WTC11 (cell line): ENCODE data around the gene CMYA5. TPM values are rescaled to one million over a fixed set of nuclear protein-coding genes. Genes with fewer than 3 reads are reported as not detected.

Experiments
- ATAC-seq: fragments of 200-7000 bp; cut with Tn5 transposase; 2 replicates; pipeline ENCODE4 v1.10.0; 2021; ENCODE audit warnings: mild to moderate bottlenecking, moderate library complexity
- CTCF ChIA-PET: fragments of 300-600 bp; sonication (Branson Sonifier 250); formaldehyde crosslinking; loops from one replicate; lab custom pipeline; 2021; ENCODE audit warnings: antibody characterized with exemption; lab: Charles Lee
- POLR2A ChIA-PET: fragments of 350-600 bp; sonication (Branson Sonifier 250); formaldehyde crosslinking; loops from one replicate; lab custom pipeline; 2021; ENCODE audit warnings: antibody characterized with exemption; lab: Charles Lee
- DNase-seq: peaks from one replicate; pipeline ENCODE4 v3.0.0; 2021; ENCODE audit warnings: low spot score
- H3K27ac Mint-ChIP-seq: 2 replicates; pipeline ENCODE4 v1.8.0; 2021; ENCODE audit warnings: mixed read lengths
- H3K27me3 Mint-ChIP-seq: 2 replicates; pipeline ENCODE4 v1.8.0; 2021; ENCODE audit warnings: low read depth, mild to moderate bottlenecking, moderate library complexity, mixed read lengths
- H3K36me3 Mint-ChIP-seq: 2 replicates; pipeline ENCODE4 v1.8.0; 2021; ENCODE audit warnings: mixed read lengths
- H3K4me1 Mint-ChIP-seq: 2 replicates; pipeline ENCODE4 v1.8.0; 2022; ENCODE audit warnings: mixed read lengths
- H3K4me3 Mint-ChIP-seq: 2 replicates; pipeline ENCODE4 v1.8.0; 2021; ENCODE audit warnings: mild to moderate bottlenecking, moderate library complexity, mixed read lengths
- H3K9me3 Mint-ChIP-seq: 2 replicates; pipeline ENCODE4 v1.8.0; 2021; ENCODE audit warnings: mixed read lengths
- ATF2 ChIP-seq: sonication (generic); formaldehyde crosslinking; IDR thresholded peaks from 2 replicates; pipeline ENCODE4 v1.8.1; 2022; ENCODE audit warnings: low read depth, missing genetic modification reagents, borderline replicate concordance
- CBFB ChIP-seq: sonication (generic); formaldehyde crosslinking; IDR thresholded peaks from 2 replicates; pipeline ENCODE4 v1.8.1; 2022; ENCODE audit warnings: mild to moderate bottlenecking, low read depth, missing genetic modification reagents
- ELF4 ChIP-seq: sonication (generic); formaldehyde crosslinking; IDR thresholded peaks from 2 replicates; pipeline ENCODE4 v1.8.1; 2022; ENCODE audit warnings: low read depth, mild to moderate bottlenecking, moderate library complexity, missing genetic modification reagents
- ERG ChIP-seq: fragments of 250-450 bp; sonication (Bioruptor Pico); IDR thresholded peaks from 2 replicates; pipeline ENCODE4 v1.8.0; 2021; ENCODE audit warnings: mild to moderate bottlenecking
- FOXK1 ChIP-seq: sonication (generic); formaldehyde crosslinking; IDR thresholded peaks from 2 replicates; pipeline ENCODE4 v1.8.0; 2022; ENCODE audit warnings: mild to moderate bottlenecking, moderate library complexity, missing genetic modification reagents
- FOXP1 ChIP-seq: sonication (generic); formaldehyde crosslinking; IDR thresholded peaks from 2 replicates; pipeline ENCODE4 v1.8.0; 2022; ENCODE audit warnings: missing genetic modification reagents, mild to moderate bottlenecking, moderate library complexity, borderline replicate concordance
- FOXP4 ChIP-seq: sonication (generic); formaldehyde crosslinking; IDR thresholded peaks from 2 replicates; pipeline ENCODE4 v1.8.0; 2022; ENCODE audit warnings: mild to moderate bottlenecking, missing genetic modification reagents
- NFYB ChIP-seq: sonication (generic); formaldehyde crosslinking; conservative IDR thresholded peaks from 2 replicates; pipeline ENCODE4 v1.8.0; 2022; ENCODE audit warnings: low read depth, missing genetic modification reagents
- NR1H2 ChIP-seq: sonication (generic); formaldehyde crosslinking; IDR thresholded peaks from 2 replicates; pipeline ENCODE4 v1.9.0; 2021; ENCODE audit warnings: mild to moderate bottlenecking, moderate library complexity, missing genetic modification reagents
- RORB ChIP-seq: fragments of 250-450 bp; sonication (Bioruptor Pico); IDR thresholded peaks from 2 replicates; pipeline ENCODE4 v1.9.0; 2021; ENCODE audit warnings: mild to moderate bottlenecking
- STAT6 ChIP-seq: sonication (generic); formaldehyde crosslinking; conservative IDR thresholded peaks from 2 replicates; pipeline ENCODE4 v1.8.1; 2023; ENCODE audit warnings: mild to moderate bottlenecking, low read depth, missing genetic modification reagents, moderate library complexity
- TCF7 ChIP-seq: sonication (generic); formaldehyde crosslinking; IDR thresholded peaks from 2 replicates; pipeline ENCODE4 v1.8.0; 2022; ENCODE audit warnings: mild to moderate bottlenecking, low read depth, missing genetic modification reagents, moderate library complexity
- ZBTB43 ChIP-seq: sonication (generic); formaldehyde crosslinking; IDR thresholded peaks from 2 replicates; pipeline ENCODE4 v1.8.1; 2023; ENCODE audit warnings: mild to moderate bottlenecking, missing genetic modification reagents
- ZMAT4 ChIP-seq: fragments of 250-450 bp; sonication (Bioruptor Pico); IDR thresholded peaks from 2 replicates; pipeline ENCODE4 v1.9.0; 2021; ENCODE audit warnings: mild to moderate bottlenecking
- ZNF281 ChIP-seq: sonication (generic); formaldehyde crosslinking; IDR thresholded peaks from 2 replicates; pipeline ENCODE4 v1.8.0; 2023; ENCODE audit warnings: mild to moderate bottlenecking, missing genetic modification reagents
- ZNF512 ChIP-seq: sonication (generic); formaldehyde crosslinking; IDR thresholded peaks from 2 replicates; pipeline ENCODE4 v1.8.1; 2022; ENCODE audit warnings: missing genetic modification reagents, borderline replicate concordance
- ZSCAN18 ChIP-seq: fragments of 250-450 bp; sonication (Bioruptor Pico); IDR thresholded peaks from 2 replicates; pipeline ENCODE4 v2.1.2; 2022; ENCODE audit warnings: mild to moderate bottlenecking, moderate library complexity
- total RNA-seq: library from RNA; stranded (reverse); gene quantifications from 3 replicates; pipeline ENCODE4 v1.2.3, GENCODE V29; 2021

The CMYA5 gene
- total RNA-seq, 1 experiment from 2014 or later = 1.2 TPM

GRCh38 chr5:79746642-79747569 is 57.3 kb downstream of the CMYA5 start:
- H3K27me3 Mint-ChIP-seq = no peaks in the 10 kb centered on the region
- ATAC-seq (peak; percentile 58), DNase-seq (no peak)
- CTCF ChIA-PET = interaction anchor here (0.7 to 2.1 kb wide), 2 partner anchors 44 to 175 kb away, joined by 3 to 5 read pairs; no protein-coding TSS in a partner anchor
- TF ChIP-seq STAT6 (no peak), ELF4 (CRISPR knock-in tag) (no peak), ZNF281 (CRISPR knock-in tag) (no peak), NR1H2 (CRISPR knock-in tag) (no peak), ZNF512 (CRISPR knock-in tag) (no peak), ATF2 (CRISPR knock-in tag) (no peak), RORB (CRISPR knock-in tag) (no peak), TCF7 (CRISPR knock-in tag) (no peak), ZBTB43 (no peak), NFYB (CRISPR knock-in tag) (no peak), FOXK1 (CRISPR knock-in tag) (no peak), ZMAT4 (CRISPR knock-in tag) (no peak), ERG (CRISPR knock-in tag) (no peak), ZSCAN18 (CRISPR knock-in tag) (no peak), FOXP1 (CRISPR knock-in tag) (no peak), CBFB (CRISPR knock-in tag) (no peak), FOXP4 (CRISPR knock-in tag) (no peak)
- peaks cover 54% of the 10 kb centered on the region for H3K4me1 Mint-ChIP-seq
- H3K9me3 Mint-ChIP-seq = 0 out of 2 replicates have a peak, but pooled peaks cover 3% of the 10 kb centered on the region
- H3K27ac Mint-ChIP-seq = no peak overlapping the region
- no peak overlapping the region for H3K4me3 Mint-ChIP-seq
- no peaks in the 10 kb centered on the region for H3K36me3 Mint-ChIP-seq
- POLR2A ChIA-PET = no interaction called here
